NCI-H345 treated with DMSO at 0.1 percent for 48 hours (cell line): Measurements from ENCODE around the gene ME3.

Experiments
- DNase-seq: peaks from one replicate; lab custom pipeline; 2025; ENCODE audit not compliant: unreplicated experiment; lab: John Stamatoyannopoulos, UW

ME3 gene

DNA sequence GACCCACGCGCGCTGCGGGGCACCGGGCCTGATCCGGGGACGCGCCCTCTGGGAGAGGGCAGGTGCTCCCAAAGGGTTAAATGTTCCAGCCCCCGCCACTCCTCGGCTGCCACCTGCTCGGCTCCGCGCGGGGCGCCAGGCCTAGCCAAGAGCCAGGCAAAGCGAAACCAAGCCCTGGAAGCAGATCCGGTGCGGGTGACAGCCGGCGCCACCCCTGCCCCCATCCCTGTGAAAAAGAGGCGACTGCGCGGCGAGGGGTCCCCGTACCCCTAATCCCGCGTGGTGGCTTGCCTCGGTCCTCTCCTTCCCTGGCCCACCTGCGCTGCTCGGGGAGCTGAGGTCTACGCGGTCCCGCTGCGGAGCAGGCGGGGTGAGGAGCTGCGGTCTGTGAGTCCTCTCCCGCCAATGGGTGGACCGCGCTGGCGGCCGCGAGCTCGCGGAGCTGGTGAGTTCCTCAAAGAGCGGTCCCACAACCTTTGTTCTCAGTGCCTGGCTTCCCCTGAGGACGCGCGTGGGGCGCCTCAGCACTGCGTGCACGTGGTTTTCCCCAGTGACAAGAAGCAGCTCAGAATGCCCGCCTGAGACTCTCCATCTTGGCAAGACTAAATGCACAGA lies at the start of gene ME3:
Gene ME3 (minus strand): TSS at position 610 of the 615 bp plus-strand sequence.
- no peak for DNase-seq

DNA sequence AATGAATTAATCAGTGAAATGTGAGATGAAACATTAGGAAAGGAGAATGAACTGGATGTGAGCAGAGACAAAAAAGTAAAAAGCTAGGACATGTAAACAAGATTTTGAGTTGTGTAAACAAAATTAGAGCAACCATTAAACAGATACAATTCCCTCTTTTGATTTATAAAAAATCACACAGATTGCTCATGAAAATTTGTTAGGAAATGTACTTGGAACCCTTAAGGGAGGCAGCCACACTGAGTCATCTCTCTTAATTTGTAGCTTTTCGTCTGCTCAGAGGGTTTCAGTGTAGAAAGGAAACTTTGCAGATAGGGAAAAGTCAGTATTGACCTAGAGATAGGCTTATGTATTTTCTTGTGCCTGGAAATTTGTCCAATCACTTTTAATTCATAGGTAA lies 49.6 kb upstream of the ME3 start:
- no peak for DNase-seq

DNA sequence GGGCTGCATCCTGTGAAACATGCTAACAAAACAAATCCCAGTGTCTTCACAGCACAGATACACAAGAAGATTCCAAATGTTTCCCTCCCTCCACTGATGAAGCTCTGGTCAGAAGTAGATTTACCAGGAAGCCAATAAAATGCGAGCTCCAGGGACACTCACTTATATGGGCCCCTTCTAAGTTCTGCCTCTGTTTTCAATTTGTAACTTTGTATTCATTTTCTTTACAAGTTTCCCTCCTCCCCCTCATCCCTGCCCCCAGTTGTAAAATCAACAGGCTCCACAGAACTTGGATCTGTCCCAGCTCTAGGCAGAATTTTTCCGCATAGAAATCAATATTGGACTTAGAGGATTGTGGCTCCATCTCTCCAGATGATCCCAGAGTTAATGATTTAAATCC lies 48.1 kb upstream of the ME3 start:
- no peak for DNase-seq

DNA sequence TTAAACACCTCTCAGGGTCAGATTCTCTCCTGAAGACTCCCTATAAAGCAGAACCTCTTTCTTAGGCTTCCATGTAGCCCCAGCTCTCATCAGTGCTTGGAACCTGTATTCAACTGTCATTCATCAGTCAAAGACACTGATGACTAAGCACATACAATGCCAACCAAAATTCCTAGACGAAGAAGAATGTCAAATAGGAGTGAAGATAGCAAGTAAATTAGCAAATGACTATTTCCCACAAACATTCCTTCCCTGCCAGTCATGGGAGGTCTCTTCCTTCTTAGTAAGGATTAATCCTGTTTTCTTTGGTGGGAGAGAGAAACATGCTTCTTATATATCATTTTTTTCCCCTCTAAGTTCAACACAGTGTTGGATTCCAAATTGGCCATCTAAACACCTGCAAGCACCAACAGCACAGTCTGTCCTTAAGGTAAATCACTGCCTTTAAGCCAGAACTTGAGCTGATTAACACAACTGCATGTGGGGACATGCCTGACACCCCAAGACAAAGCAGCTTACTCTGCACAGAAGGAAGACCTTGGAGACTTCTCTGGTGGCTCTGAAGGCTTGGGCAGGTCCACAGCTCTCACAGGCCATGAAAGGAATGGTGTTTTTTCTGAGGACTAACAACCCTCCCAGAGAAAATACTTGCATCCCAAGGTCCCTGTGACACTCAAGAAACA lies 47.5 kb upstream of the ME3 start:
- DNase-seq, result no peak

DNA sequence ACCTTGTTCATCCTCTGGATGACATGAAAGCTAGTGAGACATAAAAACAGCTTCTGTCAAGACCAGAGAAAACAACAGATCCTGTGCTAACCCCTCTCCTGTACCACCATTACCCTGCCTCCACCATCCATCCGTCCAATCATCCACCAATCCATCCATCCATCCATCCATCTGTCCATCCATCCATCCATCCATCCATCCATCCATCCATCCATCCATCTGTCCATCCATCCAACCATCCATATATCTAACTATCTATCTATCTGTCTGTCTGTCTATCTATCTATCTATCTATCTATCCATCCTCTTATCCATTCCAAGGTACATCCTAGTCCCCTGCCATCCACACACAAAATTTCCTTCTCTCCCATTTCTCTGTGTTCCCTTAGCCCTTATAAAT lies 46.6 kb upstream of the ME3 start:
- no peak for DNase-seq

DNA sequence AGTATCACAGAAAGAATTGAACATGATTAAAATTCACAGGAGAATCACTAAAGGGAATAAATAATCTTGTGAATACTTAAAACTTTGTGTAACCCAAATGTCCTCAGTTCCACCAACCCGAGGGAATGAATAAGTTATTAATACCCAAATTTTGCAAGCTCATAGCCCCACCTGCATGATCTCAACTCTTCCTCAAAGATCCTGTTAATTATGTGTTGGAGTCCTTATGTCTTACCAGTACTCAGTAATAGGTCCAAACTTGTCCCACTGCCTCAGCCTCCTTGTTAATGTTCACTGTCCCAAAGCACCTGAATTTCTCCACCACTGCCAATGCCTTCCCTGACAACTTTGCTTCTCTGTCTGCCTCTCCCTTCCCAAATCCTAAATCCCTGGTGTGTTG lies 46.1 kb upstream of the ME3 start:
- DNase-seq, result no peak

DNA sequence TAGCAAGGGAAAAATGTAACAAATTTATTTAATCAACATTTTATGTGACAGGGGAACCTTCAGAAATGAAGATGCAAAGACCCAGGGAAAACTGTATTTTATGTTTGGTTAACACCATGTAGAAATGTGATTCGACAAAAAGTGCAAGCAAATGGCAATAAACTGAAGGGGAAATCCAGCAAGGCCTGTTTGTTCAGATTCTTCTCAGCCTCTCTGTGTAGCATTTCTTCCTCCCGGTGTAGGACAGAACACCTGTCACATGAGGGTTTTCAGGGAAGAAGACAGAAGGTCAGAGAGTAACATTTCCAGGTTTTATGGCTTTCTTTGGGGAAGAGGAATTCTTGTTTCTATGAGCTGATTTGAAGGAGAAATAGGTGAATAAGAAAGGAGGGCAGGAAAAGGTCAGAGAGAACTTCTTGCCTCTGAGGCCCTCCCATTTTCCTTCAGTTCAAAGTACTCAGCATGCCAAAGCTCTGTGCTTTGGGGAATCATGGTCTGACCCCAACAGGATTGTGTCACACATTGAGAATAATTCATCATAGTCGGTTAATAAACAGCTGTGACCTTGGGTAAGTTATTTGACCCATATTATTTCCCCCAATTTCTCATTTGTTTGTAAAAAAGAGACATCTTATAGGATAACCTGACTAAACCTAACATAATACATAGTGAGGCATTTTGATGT lies 45.5 kb upstream of the ME3 start:
- no peak for DNase-seq

DNA sequence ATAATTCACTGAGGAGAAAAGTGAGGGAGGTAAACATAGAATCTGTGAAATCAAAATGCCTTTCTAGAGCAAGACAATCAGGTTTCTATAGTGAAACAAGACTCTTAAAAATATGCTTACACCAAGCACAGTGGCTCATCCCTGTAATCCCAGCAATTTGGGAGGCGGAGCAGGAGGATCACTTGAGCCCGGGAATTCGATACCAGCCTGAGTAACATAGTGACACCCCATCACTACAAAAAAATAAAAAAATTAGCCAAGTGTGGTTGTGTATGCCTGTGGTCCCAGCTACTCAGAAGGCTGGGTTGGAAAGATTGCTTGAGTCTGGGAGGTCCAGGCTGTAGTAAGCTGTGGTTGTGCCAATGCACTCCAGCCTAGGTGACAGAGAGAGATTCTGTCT lies 43.2 kb upstream of the ME3 start:
- DNase-seq, result no peak

DNA sequence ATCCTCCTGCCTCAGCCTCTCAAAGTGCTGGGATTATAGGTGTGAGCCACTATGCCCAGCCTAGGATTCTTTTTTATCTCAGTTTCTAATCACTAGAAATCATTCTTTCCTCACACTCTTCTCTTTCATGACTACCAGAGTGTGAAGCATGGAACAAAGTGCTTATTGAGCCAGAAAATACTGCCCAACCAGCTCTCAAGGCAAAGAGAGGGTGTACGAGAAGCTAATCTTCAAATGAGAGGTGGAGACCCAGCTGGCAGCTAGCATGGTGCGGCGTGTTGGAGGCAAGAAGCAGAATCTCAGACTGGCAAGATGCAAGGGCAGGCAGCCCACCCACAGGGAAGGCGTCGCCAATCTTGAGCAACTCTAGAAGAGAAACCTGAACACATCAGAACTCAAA lies 41.1 kb upstream of the ME3 start:
- DNase-seq, result no peak

DNA sequence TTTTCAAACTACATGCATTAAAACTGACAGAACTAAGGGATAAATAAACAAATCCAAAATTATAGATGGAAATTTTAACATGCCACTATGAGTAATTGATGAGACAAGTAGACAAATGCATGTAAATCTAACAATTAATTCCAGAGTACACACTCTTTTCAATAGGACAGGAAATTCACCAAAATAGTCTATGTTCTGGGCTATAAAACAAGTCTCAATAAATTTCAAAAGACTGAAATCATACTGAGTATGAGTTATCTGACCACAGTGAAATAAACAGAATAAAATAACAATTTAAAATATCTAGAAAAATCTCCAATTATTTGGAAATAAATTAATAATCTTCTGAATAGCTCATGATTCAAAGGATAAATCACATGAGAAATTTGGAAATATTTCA lies 38.5 kb upstream of the ME3 start:
- DNase-seq, result no peak

DNA sequence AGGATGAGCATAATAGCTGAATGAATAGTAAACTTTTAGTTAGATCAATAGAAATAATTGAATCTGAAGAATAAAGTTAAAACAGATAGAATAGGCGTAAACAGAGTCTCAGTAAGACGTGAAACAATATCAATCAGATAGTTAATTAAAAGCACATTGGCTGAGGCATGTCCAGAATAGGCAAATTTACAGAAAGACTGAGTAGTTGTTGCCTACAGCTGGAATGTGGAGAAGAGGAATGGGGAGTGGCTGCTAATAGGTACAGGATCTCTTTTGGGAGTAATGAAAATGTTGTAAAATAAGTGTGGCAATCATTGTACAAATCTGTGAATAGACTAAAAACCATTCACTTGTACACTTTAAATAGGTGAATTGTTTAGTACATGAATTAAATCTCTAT lies 36.3 kb upstream of the ME3 start:
- DNase-seq, result no peak

DNA sequence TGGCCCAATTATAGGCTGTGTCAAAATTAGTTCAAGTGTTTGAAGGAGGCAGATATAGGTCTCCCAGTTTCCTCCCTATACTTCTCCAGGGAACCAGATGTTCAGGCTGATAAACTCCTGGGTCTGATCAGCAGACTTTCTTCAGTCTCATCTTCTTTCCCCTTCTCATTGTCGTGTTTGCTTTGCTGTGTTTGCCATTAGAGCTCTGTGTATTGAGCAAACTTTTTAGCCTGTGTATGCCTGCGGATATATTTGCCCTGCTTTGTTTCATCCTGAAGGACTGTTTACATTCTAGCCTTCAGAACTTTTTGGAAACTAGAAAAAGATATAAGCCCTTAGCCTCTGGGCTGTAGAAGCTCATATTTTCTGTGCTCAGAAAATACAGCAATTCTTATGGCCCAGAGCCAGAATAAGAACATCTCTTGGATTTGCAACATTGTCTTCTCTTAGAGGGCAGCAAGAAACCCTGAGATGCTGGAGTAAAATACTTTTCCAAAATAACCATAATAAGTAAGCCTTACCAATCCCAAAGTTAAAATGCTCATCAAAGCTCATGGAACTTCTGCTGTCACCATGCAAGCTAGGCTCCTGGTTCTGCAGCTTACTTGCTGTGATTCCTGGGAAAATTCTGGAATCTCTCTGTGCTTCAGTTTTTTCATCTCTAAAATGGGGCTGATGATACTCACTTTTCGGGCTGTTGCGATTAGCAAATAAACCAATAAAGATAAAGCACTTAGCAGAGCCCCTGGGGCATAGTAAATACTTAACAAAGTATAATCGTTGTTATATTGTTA lies 34.1 kb upstream of the ME3 start:
- DNase-seq, result no peak

DNA sequence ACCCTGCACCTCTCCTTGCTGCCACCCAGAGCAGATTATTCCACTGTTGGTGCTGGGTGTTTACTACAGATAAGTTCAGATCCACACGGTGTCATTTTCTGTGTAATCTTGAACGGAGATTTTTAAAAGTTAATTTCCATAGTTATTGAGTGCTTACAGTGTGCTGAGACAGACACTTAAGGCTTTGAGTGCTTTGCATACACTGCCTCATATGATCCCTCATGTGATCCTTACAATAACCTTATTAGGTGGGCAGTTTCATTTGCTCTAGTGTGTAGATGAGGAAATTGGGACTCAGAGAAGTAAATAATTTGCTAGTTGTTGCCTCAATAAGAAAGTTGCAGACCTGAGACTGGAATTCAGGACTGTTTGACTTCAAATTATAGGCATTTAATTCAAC lies 32.3 kb upstream of the ME3 start:
- no peak for DNase-seq

DNA sequence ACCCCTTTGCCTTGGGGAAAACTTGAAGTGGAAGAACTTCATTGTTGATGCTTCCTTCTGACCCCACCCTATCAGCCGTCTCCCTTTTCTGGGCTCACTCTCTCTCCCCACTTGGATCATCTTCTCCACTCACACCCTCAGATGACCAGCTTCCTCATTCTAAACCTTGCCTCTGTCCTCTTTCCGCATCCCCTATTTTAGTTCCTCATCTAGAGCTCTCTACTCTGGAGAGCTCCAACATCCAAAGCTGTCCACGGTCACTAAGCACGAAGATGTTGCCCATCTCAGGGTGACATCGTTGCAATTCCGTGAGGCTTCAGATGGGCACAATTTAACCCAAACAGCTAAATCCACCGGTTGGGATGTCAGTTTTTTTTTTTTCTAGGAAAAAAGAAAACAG lies 31.6 kb upstream of the ME3 start:
- DNase-seq, result no peak

DNA sequence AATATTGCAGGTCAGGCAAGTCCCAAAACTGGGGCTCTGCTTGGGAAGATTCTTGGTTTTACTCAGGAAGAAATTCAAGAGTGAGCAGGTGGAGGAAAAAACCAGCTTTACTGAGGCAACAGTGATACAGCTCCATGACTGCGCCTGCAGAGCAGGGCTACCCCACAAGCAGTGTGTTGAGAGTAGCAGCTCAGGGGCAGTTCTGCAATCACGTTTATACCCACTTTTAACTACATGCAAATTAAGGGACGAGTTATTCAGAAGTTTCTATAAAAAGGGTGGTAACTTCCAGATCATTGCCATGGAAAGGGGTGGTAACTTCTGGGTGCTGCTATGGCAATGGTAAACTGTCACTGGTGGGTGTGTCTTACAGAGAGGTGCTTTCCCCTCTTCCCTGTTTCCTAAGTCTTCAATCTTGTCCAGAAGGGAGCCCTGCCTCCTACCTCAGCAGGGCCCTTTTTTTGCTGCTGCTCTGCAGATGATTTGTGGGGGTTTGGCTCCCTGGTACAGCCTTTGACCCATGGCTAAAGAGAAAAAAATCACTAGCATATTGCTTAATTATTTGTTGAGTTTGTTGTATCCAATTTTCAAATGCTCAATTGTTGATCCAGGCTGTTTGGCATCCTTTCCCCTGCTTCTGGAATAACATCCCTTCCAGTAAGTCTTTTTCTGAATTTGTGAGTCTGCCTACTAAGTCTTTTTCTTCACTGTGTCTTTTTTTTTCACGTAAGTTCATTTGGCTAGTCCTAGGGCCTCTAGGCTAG lies 30.0 kb upstream of the ME3 start:
- DNase-seq, result no peak

DNA sequence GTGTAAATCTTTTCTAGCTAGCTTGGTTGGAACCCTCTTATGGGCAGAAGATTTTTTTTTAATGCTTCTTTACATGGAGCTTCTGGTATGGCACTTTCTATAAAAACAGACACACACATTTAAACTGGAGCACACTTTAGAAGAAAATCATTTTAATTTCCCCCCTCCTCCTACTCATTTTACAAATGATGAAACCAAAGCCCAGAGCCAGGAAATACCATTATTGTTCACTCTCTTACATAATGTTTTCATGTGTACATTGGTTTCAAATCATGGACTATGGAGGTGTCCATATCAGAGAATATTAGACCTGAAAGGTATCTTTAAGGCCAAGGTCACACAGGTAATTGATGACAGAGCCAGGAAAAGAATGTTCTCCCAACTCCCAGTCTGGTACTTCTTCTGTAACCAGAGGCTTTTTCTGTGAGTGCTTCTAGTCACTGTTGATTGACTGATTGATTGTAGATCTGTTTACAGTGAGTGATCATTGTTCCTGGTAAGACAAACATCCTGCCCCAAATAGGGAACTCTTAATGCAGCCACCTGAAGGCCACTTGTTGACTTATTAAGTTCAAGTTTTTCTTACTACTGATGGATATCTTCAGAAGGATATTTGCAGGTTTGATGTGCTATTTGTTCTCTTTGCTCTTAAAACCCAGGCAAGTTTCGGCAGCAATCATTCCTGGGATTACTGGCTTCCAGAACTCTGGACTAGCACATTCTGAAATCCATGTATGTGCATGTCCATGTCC lies 26.8 kb upstream of the ME3 start:
- DNase-seq, result no peak

DNA sequence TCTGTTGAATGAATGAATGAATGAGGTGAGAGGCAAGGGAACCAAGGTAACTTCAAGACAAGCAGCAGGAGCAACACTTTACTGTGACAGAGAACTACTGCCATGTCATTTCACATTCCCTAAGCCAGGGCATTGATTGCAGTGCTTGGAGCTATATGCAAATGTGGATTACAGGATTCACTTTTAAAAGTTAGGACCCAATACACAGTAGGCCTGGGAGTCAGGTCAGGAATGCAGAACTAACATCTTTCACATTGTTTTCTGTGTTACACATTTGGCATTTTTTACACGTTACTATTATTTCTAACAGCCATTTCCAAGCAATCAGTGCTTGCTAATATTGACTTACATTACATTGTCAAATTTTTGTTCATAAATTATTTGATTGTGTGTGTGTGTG lies 26.2 kb upstream of the ME3 start:
- no peak for DNase-seq

DNA sequence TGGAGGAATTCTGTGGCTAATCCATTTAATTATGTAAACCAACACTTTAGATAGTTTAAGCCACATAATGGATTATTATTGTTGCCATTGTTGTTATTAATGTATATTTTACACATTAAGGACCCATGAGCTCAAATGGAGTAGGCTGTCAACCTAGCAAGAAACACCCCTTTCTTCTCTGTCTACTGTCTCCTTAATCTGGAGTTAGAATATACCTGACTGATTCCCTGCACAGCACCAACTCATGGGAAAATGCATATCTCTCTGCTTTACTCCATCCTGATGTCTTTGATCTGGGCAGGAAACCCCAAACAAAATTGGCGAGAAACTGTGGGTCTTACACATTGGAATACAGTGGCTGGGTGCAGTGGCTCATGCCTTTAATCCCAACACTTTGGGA lies 24.0 kb upstream of the ME3 start:
- no peak for DNase-seq

DNA sequence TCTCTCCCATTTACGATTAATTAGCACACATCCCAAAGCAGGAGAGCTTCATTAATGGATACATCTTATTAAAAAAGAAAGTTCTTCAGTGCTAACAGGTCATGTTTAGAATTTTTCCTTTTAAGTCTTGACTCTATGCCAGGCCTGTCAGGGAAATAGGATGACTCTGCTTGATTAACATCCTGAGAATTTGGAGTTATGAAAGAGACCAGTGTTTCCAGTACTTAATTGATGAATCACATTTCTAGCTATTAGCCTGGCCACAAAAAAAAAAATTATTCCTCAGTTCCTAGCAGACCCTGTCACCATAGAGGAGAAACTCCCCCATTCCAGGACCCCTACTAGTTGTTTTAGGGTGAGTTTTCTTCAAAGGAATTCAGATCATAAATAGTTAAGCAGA lies 23.6 kb upstream of the ME3 start:
- no peak for DNase-seq

DNA sequence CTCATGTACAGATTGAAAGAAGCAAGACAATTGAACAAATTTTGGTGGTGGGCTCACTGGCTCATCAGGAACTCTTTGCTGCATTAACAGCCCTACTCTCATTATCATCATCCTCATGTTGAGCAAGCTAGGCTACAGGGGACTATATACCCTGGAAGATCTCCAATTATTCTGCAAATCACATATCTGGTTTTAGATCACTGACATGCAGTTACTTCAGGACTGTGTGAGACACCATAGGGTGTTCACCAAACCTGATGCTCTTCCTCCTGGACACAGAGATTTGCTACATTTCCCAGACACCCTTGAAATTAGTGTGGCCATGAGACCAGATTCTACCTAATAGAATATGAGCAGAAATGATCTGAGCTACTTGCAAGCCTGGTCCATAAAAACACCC lies 23.0 kb upstream of the ME3 start:
- DNase-seq, result no peak
